Endothelial cell of umbilical vein (primary cell): ENCODE results near the gene TLE4.

Experiments
- JUN ChIP-seq: IDR thresholded peaks from 2 replicates; pipeline ENCODE4 v1.6.1; 2011; ENCODE audit warnings: borderline replicate concordance, low read depth; ENCODE audit not compliant: insufficient read length, insufficient read depth
- POLR2A ChIP-seq: IDR thresholded peaks from 2 replicates; pipeline ENCODE4 v1.6.1; 2012; ENCODE audit warnings: low read depth, mild to moderate bottlenecking, control low read depth, low read length
- POLR2AphosphoS5 ChIP-seq: IDR thresholded peaks from 2 replicates; pipeline ENCODE4 v1.6.1; 2012; ENCODE audit warnings: low read depth, mild to moderate bottlenecking, control low read depth, low read length, moderate library complexity; ENCODE audit not compliant: insufficient read depth

DNA sequence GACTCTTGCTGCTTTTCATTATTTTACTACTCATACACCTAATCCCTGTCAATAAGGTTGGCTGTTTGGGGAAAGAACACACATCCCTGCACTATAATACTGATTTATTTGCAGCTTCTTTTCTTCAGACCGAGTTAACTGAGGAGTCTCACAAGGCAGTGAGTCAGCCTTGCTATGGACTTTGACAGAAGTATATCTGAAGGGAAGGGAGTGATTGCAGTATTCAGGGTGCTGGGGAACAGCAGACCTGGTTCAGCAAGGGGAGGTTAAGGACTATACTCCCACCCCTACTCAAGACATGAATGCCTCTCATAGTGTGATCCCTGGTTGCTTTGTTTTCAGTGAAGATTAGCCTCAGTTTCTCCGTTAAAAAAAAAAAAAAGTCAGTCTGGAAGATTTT, 99.8 kb downstream of the TLE4 start:
- TF ChIP-seq POLR2A (no peak), POLR2AphosphoS5 (no peak), JUN (no peak)
